Epithelial cell of proximal tubule (primary cell): ENCODE data around the gene PTN. TPM values are rescaled to one million over a fixed set of nuclear protein-coding genes. Genes with fewer than 3 reads are reported as not detected.

Source experiments
- DNase-seq: peaks from one replicate; pipeline ENCODE4 v3.0.0-alpha.2; 2011; ENCODE audit warnings: low read depth
- H3K4me3 ChIP-seq: 2 replicates; pipeline ENCODE4 v1.5.1; 2011; ENCODE audit warnings: low read depth, mild to moderate bottlenecking, low read length
- CTCF ChIP-seq: conservative IDR thresholded peaks from 2 replicates; pipeline ENCODE4 v1.5.1; 2012; ENCODE audit warnings: low read depth, mild to moderate bottlenecking, low read length
- total RNA-seq: library from RNA; depleted of rRNA; stranded (reverse); fragments of >200 nt; gene quantifications from 2 replicates; pipeline ENCODE4 v1.2.3, GENCODE V29; 2015

The PTN gene
- total RNA-seq, 1 donor from 2014 or later: 16.8 TPM

- DNase-seq: no peak
- no peak for TF ChIP-seq CTCF
Observed at GRCh38 chr7:137304624-137305235, 38.8 kb downstream of the PTN start.

GRCh38 chr7:137304165-137304564, 39.4 kb downstream of the PTN start:
- no peak for DNase-seq
- TF ChIP-seq CTCF: no peak
- no peak overlapping the region for H3K4me3 ChIP-seq

More at GRCh38 chr7:137304624-137305235, 38.8 kb downstream of the PTN start:
- no peak overlapping the region for H3K4me3 ChIP-seq

- no peak for DNase-seq
- H3K4me3 ChIP-seq: no peak overlapping the region
- TF ChIP-seq CTCF: no peak
Observed at GRCh38 chr7:137302081-137302480, 41.5 kb downstream of the PTN start.

GRCh38 chr7:137298464-137298794, 45.1 kb downstream of the PTN start:
- no peak overlapping the region for H3K4me3 ChIP-seq
- DNase-seq: no peak
- no peak for TF ChIP-seq CTCF

GRCh38 chr7:137297551-137298463, 45.7 kb downstream of the PTN start:
- no peak overlapping the region for H3K4me3 ChIP-seq
- no peak for TF ChIP-seq CTCF
- DNase-seq: no peak

- DNase-seq: no peak
- TF ChIP-seq CTCF: no peak
Observed at GRCh38 chr7:137296576-137296975, 47.0 kb downstream of the PTN start.

More at GRCh38 chr7:137296576-137296975, 47.0 kb downstream of the PTN start:
- no peak overlapping the region for H3K4me3 ChIP-seq
